ENCODE data around the gene LRP1.

The LRP1 gene

DNA sequence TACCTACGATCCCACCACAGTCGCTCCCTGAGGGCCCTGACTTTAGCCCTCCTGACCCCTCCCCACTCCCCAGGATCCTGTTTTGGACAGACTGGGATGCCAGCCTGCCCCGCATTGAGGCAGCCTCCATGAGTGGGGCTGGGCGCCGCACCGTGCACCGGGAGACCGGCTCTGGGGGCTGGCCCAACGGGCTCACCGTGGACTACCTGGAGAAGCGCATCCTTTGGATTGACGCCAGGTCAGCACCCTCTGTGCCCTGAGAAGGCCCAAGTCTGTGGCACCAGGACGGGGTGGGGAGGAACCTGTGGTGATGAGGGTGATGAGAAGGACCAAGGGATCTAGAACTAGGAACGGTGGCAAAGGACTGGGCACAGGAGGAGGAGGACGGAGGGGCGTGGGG lies 49.1 kb downstream of the LRP1 start:
- no peak for DNase-seq

- DNase-seq = no peak
Measured at GRCh38 chr12:57178213-57178612, 49.9 kb downstream of the LRP1 start.

DNA sequence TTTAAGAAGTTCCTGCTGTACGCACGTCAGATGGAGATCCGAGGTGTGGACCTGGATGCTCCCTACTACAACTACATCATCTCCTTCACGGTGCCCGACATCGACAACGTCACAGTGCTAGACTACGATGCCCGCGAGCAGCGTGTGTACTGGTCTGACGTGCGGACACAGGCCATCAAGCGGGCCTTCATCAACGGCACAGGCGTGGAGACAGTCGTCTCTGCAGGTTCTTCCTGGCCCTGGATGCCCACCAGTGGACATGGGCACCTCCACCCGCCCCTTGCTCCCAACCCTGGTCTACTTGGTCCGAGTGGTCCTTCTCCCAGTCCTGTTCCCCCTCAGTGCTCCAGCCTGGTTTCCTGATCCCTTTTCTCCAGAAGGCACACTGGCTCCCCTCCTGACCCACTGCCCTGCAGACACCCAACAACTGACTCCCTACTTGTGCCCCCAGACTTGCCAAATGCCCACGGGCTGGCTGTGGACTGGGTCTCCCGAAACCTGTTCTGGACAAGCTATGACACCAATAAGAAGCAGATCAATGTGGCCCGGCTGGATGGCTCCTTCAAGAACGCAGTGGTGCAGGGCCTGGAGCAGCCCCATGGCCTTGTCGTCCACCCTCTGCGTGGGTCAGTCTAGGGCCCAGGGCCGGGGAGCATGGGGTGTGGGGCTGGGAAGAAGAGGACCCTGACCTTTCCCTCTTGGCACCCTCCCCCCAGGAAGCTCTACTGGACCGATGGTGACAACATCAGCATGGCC lies 51.2 kb downstream of the LRP1 start:
- DNase-seq = no peak

DNA sequence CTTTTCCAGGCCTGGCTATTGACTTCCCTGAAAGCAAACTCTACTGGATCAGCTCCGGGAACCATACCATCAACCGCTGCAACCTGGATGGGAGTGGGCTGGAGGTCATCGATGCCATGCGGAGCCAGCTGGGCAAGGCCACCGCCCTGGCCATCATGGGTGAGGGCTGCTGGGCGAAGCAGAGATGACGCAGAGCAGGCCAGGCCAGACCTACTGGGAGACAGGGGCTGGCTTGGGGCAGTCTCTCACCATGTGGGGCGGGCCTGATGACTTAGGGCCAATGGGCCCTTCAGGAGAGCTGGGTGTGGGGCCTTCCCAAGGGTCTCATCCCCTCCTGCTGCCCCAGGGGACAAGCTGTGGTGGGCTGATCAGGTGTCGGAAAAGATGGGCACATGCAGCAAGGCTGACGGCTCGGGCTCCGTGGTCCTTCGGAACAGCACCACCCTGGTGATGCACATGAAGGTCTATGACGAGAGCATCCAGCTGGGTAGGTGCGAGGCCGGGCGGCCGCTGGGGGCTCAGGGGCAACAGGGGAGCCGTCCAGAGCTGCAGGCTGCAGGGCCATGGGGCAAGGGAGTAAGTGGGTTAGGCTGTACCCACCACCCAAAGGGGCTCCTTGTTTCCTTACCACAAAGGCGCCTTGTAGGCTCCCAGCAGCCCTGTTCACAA lies 52.2 kb downstream of the LRP1 start:
- no peak for DNase-seq

- DNase-seq = no peak
Measured at GRCh38 chr12:57181072-57181471, 52.8 kb downstream of the LRP1 start.

- no peak for DNase-seq
Measured at GRCh38 chr12:57181561-57182155, 53.4 kb downstream of the LRP1 start.

DNA sequence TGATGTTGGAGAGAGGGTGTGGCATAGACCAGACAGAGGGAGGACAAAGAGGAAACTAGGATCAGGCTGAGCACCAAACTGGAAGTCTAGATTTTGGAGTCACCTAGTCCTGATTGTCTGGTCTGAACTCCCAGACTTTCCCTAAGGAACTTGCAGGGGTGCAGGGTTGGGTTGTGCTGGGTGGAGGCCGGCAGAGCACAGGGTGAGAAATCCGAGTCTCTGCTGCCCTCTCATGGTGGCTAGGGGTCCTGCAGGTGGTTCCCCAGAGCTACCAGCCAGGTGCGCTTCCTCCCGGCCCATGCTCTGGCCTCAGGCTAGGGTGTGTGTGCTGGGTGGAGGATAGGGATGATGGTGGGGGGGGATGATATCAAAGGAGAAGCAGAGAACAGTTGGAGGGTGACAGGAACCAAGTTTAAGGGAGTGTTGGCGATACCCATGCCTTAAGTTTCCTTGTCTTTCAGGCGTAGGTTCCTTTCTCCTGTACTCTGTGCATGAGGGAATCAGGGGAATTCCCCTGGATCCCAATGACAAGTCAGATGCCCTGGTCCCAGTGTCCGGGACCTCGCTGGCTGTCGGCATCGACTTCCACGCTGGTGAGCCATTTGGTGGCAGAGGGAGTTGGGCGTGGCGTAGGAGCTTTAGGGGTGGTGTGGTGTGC lies 54.8 kb downstream of the LRP1 start:
- DNase-seq = peak; percentile 20

DNA sequence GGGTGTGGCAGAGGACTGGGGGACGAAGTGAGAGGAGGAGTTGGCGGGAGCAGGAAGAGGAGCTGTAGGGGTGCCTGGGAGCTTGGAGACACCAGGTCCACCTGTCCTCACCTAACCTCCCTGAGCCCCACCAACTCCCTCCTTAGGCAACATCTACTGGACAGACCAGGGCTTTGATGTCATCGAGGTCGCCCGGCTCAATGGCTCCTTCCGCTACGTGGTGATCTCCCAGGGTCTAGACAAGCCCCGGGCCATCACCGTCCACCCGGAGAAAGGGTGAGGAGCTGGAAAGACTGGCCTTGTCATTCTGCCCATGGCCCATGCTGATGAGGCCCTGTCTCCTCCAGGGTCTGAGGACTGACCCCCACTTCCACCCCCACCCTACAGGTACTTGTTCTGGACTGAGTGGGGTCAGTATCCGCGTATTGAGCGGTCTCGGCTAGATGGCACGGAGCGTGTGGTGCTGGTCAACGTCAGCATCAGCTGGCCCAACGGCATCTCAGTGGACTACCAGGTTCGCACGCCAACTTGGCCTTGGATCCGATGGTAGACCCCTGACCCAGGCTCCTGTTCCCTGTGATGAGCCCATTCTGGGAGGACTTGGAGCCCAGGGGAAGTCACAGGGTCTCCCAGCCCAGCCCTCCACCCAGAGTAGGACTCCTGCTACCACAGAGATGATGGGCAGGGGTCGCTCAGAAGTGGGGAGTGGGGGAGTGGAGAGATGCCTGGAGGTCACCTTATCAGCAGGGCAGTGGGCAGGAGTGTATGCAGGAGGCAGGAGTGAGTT lies 55.8 kb downstream of the LRP1 start:
- no peak for DNase-seq

GRCh38 chr12:57185403-57185802 lies 57.1 kb downstream of the LRP1 start:
- no peak for DNase-seq

DNA sequence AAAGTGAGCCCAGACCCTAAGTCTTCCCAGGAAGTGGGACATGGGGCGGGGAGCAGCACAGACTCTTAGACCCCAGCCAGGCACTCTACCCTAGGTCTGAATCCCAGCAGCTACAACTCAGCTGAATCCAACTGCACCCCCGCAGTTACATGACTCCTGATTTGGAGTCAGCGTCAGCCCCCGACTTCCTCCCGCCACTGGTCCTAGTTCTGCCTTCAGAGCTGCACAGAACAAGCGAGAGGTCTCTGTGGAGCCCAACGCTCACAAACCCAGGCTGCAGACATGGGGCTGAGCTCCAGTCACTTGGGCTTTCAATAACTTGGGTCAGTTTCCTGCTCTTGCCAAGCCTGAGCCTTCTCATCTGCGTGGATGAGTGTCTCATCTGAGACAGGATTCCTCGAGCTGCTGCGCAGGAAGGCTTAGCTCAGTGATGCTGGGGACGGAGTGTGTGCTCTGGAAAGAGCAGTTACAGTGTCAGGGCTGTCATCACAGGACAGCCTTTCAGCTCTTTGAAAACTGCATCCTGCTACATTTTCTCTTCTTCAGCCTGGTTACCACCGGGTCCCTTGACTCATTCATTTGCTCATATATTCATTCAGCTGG lies 57.7 kb downstream of the LRP1 start:
- DNase-seq = no peak

- DNase-seq = no peak
Measured at GRCh38 chr12:57187222-57188089, 59.2 kb downstream of the LRP1 start.

- DNase-seq = no peak
Measured at GRCh38 chr12:57188090-57188425, 59.8 kb downstream of the LRP1 start.

- DNase-seq = no peak
Measured at GRCh38 chr12:57190037-57190436, 61.8 kb downstream of the LRP1 start.

GRCh38 chr12:57190821-57191220 lies 62.5 kb downstream of the LRP1 start:
- DNase-seq = no peak

GRCh38 chr12:57191410-57191809 lies 63.1 kb downstream of the LRP1 start:
- no peak for DNase-seq

- no peak for DNase-seq
Measured at GRCh38 chr12:57192920-57193319, 64.6 kb downstream of the LRP1 start.

- no peak for DNase-seq
Measured at GRCh38 chr12:57193706-57194245, 65.5 kb downstream of the LRP1 start.

DNA sequence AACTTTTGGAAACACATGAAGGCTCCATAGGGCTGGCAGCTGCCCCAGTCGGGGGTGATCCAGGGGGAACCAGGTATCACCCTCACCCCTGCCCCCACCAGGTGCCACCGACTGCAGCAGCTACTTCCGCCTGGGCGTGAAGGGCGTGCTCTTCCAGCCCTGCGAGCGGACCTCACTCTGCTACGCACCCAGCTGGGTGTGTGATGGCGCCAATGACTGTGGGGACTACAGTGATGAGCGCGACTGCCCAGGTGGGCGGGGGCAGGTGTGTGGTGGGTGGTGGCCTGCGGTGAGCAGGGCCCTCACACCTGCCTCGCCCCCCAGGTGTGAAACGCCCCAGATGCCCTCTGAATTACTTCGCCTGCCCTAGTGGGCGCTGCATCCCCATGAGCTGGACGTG lies 66.0 kb downstream of the LRP1 start:
- DNase-seq = no peak

- DNase-seq = no peak
Measured at GRCh38 chr12:57195186-57195585, 66.9 kb downstream of the LRP1 start.

GRCh38 chr12:57195611-57196371 lies 67.5 kb downstream of the LRP1 start:
- DNase-seq = no peak

DNA sequence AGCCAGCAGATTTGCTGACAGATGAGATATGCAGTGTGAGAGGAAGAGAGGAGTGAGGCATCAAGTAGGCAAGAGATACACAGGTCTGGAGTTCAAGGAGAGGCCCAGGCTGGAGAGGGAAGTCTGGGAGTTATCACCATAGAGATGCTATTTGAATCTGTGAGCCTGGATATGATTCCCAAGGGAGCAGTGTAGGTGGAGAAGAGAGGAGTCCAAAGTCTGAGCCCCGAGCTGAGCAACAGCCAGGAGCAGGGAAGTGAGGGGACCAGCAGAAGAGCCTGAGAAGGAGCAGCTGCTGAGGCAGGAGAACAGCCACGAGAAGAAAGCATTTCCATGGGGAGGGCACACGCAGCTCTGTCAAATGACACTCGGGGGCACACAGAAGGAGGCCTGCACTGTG lies 68.2 kb downstream of the LRP1 start:
- DNase-seq = no peak

Data from NCI-H1417 treated with DMSO at 0.1 percent for 48 hours (cell line).